NCI-H146 (cell line): ENCODE measurements around the gene KLHL30.

Experiments used
- DNase-seq: peaks from one replicate; lab custom pipeline; 2025; lab: John Stamatoyannopoulos, UW

The KLHL30 gene

DNA sequence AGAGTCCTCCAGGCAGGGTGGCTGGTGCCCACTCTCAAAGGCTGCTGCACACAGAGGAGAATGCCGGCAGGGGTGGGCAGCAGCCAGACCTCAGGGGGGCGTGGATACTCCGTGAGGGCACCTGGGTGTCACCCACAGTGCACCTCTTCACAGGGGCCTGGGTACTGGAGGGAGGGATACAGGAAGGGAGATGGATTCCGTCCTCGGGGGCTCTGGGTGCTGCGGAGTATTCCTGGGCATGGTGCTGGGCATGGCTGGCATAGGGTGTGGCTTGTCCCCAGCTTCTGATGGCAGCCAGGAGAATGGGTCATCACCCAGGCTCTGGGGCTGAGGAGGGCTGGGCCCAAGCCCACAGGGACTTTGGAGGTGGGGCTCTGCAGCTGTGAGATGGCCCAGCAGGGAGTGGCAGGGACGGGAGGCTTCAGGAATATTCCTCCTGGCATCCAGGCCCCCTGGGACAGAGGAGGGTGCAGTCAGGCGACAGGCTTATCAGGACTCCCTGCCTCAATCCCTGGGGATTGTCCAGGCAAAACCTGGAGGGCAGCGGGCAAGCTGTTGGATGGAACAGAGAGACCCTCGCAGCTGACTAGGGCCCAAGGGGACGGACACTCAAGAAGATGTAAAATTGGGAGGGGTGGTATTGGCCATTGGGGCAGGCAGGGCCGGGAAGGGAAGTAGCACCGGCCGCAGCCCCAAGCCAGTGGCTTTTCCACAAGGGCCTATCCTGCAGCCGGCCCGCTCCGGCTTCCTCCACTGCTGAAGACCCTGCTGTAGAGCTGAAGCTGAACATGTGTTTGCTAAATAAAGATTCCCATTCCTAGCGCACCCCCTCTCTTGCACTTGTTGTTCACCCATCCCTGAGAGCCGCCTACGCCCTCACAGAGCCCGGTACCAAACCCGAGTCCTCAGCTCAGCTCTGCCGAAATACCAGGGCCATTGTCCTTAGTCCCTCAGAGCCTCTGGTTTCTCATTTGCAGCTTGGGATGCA, 5.7 kb upstream of the KLHL30 start:
- DNase-seq = no peak

DNA sequence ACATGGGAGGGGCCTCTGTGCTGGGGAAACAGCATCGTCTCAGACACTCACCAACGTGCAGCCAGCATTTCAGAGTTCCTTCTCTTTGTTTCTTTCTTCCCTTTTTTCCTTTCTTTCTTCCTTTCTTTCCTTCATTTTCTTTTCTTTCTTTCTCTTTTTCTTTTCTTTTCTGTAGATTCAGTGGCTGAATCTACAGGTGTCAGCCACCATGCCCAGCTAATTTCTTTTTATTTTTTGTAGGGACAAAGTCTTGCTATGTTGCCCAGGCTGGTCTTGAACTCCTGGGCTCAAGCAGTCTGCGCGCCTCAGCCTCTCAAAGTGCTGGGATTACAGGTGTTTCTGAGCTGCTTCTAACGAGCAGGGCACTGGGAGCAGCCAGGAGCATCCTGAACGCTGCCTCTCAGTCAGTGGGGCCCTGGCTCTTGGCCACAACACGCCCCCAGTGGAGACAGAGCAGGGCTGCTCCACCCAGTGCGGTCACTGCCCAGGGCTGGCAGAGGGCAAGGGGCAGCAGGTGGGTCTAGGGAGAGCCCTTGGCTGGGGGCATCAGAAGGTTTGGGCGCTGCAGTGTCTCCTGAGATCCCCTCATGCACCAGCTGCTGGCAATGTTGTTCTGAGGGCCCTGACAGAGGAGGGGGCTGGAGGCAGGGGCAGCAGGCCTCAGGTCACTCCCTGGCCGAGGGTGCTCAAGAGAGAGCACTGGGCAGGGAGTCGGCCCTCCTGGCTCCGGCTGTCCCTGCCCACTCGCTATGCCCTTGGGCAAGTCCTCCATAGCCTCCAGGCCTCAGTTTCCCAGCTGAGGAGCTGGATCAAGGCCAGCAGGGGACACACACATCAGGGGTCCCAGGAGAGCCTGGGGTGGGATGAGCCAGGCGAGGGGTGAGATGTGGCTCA, 4.7 kb upstream of the KLHL30 start:
- no peak for DNase-seq

DNA sequence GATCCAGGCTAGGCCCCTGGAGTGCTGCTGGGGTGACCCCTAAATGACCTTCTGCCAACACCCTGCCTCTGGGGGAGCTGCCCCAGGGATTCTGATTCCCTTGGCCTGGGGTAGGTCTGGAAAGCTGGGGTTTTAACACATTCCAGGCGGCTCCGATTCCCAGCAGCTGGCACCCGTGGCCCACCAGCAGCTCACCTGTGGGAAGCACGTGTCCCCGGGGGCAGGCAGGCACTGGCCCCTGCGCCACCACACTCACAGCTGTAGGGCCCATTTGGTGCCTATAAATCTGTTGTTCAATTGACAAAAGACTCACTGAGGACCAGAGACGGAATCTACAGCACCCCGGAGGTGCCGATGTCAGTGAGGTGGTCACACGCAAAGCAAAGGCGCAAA, 4.1 kb upstream of the KLHL30 start:
- DNase-seq = no peak

DNA sequence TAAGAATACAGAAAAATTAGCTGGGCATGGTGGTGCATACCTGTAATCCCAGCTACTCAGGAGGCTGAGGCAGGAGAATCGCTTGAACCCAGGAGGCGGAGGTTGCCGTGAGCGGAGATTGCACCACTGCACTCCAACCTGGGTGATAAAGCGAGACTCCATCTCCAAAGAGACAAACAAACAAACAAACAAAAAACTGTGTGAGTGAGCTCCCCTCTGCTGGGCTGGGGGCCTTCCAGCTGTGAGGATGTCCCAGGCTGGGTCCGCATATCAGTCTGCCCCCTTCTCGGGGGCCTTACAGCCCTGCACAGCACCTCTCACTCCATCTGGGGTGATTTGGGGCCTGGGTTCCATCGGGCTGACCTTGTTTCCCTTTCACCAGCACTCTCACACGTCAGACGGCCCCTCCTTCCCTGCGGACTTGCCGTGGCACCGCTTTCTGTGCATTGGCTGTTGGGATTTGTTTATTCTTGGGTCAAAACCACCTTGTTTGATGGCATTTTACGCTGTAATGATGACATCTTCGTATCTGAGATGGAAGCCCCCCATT, 2.8 kb upstream of the KLHL30 start:
- no peak for DNase-seq

DNA sequence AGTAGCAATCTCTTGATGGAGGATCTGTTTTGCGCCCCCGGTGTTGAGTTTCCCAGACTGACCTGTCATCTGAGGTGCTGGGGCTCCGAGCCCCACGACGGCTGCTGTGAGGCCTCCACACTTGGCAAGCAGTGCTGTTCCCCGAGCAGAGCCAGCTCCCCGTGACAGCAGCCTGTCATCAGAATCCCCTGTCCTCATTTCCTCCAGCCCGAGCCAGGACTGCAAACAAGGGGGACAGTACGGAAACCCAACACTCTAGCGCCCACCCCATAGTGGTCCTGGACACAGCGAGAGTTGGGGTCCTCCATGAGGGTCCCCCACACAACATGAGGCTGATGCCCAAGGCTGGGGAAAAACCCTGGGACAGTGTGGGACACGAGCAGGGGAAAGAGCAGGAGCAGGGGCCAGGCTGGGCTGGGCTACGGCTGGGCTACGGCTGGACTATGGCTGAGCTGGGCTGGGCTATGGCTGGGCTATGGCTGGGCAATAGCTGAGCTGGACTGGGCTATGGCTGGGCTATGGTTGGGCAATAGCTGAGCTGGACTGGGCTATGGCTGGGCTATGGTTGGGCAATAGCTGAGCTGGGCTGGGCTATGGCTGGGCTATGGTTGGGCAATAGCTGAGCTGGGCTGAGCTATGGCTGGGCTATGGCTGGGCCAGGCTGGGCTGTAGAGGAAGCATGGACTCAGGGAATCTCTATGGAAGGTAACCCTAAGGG, 1.5 kb upstream of the KLHL30 start:
- DNase-seq = no peak

DNA sequence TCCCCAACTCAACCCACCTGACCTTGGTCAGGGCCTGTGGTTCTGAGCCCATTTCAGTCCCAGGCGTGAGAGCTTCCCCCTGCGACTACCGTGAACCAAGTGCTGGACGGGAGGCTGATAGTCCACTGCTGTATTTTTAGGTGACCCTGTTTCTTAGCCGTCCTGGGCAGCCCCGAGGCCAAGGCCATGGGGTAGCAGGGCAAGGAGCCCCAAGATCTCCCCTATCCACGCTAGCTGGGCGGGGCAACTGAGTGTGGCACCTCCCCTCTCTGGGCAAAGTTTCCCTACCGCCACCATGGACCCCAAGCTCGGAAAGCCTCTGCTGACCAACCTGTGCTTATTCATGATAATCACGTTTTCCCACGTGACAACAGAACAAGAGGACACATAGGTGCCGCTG, 583 bp upstream of the KLHL30 start:
- no peak for DNase-seq

DNA sequence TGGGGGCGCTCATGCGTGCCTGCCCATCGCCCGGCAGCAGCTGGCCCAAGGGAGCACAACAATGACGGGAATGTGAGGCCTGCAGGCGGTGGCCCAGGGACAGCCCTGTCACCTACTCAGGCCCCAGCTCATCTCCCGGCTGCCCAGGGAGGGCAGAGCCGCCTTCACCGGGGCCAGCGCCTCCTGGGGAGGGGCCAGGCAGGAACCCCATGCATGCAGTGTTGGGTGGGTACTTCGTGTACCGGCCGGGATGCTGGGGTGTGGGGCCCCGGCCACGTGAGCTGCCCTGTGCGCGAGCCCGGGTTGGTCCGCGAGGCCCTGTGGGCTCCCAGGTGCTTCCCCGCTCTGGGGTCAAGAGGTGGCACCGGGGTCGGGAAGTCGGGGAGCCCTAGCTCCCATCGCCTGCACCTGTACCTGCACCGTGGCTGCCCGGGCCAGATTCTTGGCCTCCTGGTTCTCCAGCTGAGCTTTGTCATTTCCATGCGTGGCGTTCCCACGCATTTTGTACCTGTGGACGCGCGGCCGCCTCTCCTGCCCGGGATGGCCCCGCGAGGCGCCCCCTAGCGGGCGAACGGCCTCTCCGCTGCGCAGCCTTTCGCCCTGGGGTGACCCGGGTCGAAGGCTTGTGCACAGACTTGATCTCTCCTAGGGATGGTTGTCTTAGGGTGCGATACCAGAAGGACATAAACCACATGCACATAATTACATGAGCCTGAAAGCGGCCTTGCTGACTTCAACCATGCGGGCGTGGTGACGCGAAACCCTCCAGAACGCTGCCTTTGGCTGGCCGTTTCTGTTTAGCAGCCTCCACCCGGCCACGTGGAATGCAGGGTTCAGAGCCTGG, 950 bp downstream of the KLHL30 start:
- no peak for DNase-seq

DNA sequence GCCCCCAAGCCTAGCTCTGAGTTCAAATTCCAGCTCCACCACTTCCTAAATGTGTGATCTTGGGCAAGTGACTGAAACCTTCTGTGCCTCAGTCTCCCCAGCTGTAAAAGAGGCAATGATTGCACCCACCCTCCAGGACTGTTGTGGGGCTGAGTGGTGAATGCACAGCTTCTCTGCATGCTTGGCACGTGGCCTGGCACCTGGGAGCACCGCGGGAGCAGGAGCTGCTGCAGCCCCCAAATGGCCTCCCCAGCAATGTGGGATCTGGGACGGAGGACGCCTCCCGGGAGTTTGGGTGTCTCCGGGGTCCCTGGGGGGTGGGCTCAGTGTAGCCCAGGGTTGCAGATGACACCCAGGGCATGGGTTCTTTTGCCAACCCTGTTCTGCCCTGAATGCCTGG, 1.6 kb downstream of the KLHL30 start:
- DNase-seq = no peak

DNA sequence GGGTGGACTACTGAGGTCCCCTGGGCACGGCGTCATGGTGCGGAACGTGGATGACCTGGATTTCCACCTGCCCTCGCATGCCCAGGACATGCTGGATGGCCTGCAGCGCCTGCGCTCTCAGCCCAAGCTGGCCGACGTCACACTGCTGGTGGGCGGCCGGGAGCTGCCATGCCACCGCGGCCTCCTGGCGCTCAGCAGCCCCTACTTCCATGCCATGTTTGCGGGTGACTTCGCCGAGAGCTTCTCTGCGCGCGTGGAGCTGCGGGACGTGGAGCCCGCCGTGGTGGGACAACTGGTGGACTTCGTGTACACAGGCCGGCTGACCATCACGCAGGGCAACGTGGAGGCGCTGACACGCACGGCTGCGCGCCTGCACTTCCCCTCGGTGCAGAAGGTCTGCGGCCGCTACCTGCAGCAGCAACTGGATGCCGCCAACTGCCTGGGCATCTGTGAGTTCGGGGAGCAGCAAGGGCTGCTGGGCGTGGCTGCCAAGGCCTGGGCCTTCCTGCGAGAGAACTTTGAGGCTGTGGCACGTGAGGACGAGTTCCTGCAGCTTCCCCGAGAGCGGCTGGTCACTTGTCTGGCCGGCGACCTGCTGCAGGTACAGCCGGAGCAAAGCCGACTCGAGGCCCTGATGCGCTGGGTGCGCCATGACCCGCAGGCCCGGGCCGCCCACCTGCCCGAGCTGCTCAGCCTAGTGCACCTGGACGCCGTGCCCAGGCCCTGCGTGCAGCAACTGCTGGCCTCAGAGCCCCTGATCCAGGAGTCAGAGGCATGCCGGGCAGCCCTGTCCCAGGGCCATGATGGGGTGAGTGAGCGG, 2.5 kb downstream of the KLHL30 start:
- DNase-seq = no peak

DNA sequence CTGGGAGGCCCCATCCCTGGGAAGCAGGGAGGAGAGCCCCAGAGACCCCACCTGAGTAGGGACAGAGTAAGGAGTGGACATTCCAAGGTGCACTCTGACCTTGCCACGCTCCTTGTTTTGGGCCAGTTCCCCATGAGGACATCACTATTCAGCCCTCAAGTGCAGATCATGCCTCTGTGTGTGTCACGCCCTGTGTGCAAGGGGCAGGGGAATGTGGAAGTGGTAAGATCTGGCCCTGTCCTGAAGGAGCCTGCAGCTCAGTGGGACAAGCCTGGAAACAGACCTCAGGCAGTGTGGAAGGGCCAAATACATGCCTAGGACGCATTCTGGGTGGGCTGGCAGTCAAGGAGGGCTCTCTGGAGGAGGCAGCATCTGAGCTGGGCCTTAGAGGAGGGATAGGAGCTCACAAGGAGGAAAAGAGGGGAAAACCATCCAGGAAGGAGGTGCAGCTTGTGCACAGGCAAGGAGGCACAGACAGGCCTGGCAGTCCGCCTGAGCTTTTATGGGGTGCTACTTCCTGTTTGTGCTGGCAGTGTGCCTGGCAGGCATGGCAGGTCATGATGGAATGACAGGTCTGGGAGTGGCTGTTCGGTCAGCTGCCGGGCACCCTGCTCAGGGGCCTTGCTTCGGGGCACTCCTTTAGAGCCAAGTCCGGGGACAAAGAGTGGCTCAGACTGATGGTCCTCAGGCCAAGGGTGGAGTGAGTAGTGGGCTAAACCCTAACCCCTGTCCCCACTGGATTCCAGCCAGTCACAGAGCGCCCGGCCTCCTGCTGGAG, 3.3 kb downstream of the KLHL30 start:
- DNase-seq = no peak

DNA sequence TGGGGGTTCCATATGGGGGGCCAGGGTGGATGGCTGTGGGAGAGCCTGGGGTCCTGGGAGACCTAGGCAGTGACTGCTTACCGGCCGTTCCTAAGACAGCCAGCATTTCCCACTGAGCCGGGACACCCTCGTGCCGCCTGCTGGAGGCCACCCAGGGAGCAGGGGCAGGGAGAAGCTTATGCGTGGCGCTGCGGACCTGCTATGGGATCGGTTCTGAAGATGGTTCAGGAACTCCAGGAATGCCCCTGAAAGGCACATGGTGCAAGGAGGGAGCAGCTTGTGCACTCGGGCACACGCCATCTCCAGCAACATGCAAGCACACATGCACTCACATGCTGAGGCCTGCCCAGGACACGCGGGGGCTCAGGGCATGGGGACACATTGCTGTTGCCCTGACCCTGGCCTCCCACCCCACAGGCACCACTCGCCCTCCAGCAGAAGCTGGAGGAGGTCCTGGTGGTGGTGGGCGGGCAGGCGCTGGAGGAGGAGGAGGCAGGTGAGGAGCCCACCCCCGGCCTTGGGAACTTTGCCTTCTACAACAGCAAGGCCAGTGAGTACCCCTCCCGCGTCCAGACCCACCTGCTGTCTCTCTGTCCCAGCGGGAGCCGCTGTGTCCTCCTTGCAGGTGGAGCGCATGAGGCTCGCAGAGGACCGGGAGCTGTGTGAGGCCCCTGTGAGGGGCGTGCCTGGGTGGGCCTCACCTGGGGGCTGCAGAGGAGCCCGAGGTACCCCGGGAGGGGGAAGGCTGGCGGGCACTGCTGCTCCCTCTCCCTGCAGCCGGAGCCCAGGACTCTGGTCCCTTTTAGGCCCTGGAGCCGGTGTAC, 4.1 kb downstream of the KLHL30 start:
- DNase-seq = no peak

DNA sequence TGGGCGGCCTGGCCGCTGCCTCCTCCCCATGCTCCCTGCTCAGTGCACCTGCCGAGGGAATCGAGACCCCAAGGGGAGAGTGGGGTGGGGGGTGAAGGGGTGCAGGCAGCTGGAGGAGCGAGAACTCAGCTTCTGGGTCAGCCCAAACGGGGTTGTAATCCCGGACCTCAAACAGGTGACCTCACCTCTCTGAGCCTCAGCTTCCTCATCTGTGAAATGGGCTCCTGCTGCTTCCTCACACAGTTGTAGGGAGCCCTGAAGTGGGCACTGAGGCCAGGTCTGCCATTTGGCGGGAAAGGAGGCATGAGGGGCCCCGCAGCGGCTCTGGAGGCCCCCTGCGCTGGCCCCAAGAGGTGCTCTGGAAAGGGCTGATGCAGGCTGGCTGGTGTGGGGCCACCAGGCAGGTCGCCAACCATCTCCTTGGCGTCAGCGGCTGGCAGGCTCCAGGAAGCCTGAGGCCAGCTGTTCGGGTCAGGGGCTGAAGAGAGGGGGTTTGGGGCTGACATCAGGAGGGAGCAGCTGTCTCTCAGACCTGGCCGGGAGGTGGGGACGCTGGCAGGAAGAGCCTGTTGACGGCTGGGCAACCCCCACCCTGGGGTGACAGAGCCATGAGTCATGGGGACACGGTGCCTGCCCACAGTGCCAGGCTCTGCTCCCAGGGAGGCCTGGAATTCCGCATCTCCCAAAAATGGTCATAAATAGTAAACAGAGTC, 4.9 kb downstream of the KLHL30 start:
- DNase-seq = no peak

DNA sequence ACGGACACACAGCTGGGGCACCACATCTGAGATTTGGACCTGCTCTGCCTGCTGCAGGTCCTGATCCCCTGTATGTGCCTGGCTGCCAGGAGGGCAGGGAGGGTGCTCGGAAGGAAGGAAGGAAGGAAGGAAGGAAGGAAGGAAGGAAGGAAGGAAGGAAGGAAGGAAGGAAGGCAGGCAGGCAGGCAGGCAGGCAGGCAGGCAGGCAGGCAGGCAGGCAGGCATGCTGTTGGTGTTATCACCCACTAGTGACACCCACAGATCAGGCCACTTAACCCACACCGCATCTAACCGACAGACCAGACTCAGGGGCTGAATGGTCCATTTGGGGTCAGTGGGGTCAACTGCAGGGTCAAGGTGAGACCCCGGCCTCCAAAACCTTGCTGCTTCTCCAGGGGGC, 5.8 kb downstream of the KLHL30 start:
- DNase-seq = no peak

DNA sequence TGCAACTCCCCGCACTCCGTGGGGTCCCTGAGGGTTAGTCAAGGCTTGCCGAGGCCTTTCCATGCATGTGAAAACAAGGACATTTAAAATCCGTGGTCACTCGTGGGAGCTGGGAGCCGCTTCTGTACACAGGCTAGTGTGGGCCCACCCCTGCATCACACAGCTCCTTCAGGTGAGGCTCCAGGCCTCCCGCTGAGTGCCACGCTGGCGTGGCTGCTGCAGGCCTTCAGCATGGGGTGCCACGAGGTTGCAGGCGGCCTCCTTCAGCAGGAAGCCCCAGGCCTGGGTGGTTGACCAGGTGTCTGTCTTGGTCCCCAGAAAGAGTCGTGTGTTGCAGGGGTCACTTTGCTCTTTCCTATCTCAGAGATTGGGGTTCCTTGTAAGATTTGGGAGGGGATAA, 6.6 kb downstream of the KLHL30 start:
- DNase-seq = no peak

DNA sequence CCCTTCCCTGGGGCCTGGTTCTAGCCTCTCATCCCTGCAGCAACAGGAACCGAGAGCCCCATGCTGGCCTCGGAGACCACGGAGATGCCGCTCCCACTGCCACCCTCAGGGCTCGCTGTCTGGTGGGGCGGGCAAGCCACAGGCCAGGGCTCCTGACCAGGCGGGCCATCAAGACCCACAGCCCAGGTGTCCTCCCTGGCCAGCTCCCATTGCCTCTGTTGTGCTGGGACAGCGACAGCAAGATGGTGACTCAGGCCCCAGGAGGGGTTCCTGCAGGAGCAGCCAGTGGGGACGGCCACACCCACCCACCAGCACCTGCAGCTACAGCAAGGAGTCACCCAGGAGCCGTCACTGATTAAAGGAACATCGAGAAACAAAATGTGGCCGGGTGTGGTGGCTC, 7.4 kb downstream of the KLHL30 start:
- DNase-seq = peak; percentile 15

DNA sequence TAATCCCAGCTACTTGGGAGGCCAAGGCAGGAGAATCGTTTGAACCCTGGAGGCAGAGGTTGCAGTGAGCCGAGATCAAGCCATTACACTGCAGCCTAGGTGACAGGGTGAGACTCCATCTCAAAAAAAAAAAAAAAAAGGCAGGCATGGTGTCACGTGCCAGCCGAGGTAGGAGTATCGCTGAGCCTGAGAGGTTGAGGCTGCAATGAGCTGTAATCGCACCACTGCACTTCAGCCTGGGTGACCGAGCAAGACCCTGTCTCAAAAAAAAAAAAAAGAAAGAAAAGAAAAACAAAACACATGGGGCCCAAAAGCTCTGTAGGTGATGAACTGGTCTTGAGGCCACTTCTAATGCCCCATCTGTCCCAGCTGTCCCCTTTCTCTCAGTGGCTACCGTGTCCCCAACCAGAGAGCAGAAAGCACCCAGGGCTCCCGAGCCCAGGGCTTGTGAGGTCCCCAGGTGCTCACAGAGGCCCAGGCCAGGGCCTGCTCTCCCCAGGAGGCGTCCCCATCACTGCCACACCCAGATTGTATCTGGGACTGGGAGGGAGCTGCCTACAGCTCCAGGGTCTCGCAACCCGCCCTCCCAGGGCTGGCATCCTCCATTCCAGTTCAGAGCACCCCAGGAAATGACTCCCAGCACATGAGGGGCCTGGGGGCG, 8.5 kb downstream of the KLHL30 start:
- DNase-seq = no peak

DNA sequence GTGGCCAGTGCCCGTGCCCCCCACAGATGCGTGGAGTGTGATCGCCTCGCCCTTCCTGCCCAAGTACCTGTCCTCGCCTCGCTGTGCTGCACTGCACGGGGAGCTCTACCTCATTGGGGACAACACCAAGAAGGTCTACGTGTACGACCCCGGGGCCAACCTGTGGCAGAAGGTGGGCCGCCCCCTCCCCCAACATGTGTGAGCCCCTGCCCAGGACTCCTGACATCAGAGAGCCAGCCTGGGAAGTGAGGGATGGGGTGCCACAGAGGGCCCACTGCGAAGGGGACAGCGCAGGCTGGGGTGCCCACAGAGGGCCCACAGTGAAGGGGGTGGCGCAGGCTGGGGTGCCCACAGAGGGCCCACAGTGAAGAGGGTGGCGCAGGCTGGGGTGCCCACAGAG, 10.5 kb downstream of the KLHL30 start:
- DNase-seq = no peak
